HUES6 (cell line): ENCODE measurements around the gene GALR2.

Experiments
- H3K27ac ChIP-seq: 2 replicates; pipeline ENCODE4 v1.7.0; 2013; ENCODE audit warnings: low read depth, mild to moderate bottlenecking, low read length, inconsistent platforms
- H3K27me3 ChIP-seq: 2 replicates; pipeline ENCODE4 v1.6.1; 2013; ENCODE audit warnings: low read length; ENCODE audit not compliant: control insufficient read depth, insufficient read depth
- H3K36me3 ChIP-seq: 2 replicates; pipeline ENCODE4 v1.6.1; 2013; ENCODE audit warnings: low read length; ENCODE audit not compliant: control insufficient read depth, insufficient read depth
- H3K4me1 ChIP-seq: 2 replicates; pipeline ENCODE4 v1.6.1; 2013; ENCODE audit warnings: low read length; ENCODE audit not compliant: control insufficient read depth, insufficient read depth
- H3K4me3 ChIP-seq: 2 replicates; pipeline ENCODE4 v1.5.1; 2013; ENCODE audit warnings: low read depth, low read length
- H3K9ac ChIP-seq: one replicate; pipeline ENCODE4 v1.6.1; 2013; ENCODE audit warnings: mild to moderate bottlenecking, low read length
- H3K9me3 ChIP-seq: 2 replicates; pipeline ENCODE4 v1.6.1; 2013; ENCODE audit warnings: low read depth, low read length; ENCODE audit not compliant: control insufficient read depth, insufficient read depth

The GALR2 gene

GRCh38 chr17:76074390-76075363 lies at the start of gene GALR2:
Gene GALR2 (plus strand): TSS chr17:76074781. CDS start chr17:76074884, 103 bp downstream.
- H3K4me3 ChIP-seq = peak within 1 kb of the TSS; percentile 66
- H3K9ac ChIP-seq = no peak within 1 kb of the TSS
- peaks cover 67% of the 10 kb centered on the region for H3K27me3 ChIP-seq
- H3K4me1 ChIP-seq = peaks cover 43% of the 10 kb centered on the region
- no peaks in the 10 kb centered on the region for H3K9me3 ChIP-seq
- no peaks in the 10 kb centered on the region for H3K36me3 ChIP-seq
- no peak within 1 kb of the TSS for H3K27ac ChIP-seq

GRCh38 chr17:76025294-76025693 lies 49.3 kb upstream of the GALR2 start:
- no peaks in the 10 kb centered on the region; the same call in 1 of the 2 replicates for H3K9me3 ChIP-seq
- no peak overlapping the region for H3K27ac ChIP-seq
- H3K27me3 ChIP-seq = no peaks in the 10 kb centered on the region
- H3K4me1 ChIP-seq = peaks cover 15% of the 10 kb centered on the region
- no peaks in the 10 kb centered on the region for H3K36me3 ChIP-seq
- no peak overlapping the region for H3K4me3 ChIP-seq
- no peak overlapping the region for H3K9ac ChIP-seq

GRCh38 chr17:76026714-76027158 lies 47.8 kb upstream of the GALR2 start:
- H3K36me3 ChIP-seq = no peaks in the 10 kb centered on the region
- no peak overlapping the region for H3K9ac ChIP-seq
- no peaks in the 10 kb centered on the region; the same call in 1 of the 2 replicates for H3K9me3 ChIP-seq
- H3K4me1 ChIP-seq = peaks cover 15% of the 10 kb centered on the region
- H3K27me3 ChIP-seq = no peaks in the 10 kb centered on the region
- no peak overlapping the region for H3K4me3 ChIP-seq
- H3K27ac ChIP-seq = no peak overlapping the region

GRCh38 chr17:76027159-76027839 lies 47.3 kb upstream of the GALR2 start, which contains the start of gene EVPL:
Gene EVPL (minus strand): TSS chr17:76027306. CDS start chr17:76027198, 108 bp downstream.
- H3K27me3 ChIP-seq = no peaks in the 10 kb centered on the region
- no peak within 1 kb of the TSS for H3K9ac ChIP-seq
- no peaks in the 10 kb centered on the region for H3K36me3 ChIP-seq
- H3K9me3 ChIP-seq = no peaks in the 10 kb centered on the region; the same call in 1 of the 2 replicates
- H3K4me1 ChIP-seq = peaks cover 15% of the 10 kb centered on the region
- H3K27ac ChIP-seq = no peak within 1 kb of the TSS
- no peak within 1 kb of the TSS for H3K4me3 ChIP-seq

DNA sequence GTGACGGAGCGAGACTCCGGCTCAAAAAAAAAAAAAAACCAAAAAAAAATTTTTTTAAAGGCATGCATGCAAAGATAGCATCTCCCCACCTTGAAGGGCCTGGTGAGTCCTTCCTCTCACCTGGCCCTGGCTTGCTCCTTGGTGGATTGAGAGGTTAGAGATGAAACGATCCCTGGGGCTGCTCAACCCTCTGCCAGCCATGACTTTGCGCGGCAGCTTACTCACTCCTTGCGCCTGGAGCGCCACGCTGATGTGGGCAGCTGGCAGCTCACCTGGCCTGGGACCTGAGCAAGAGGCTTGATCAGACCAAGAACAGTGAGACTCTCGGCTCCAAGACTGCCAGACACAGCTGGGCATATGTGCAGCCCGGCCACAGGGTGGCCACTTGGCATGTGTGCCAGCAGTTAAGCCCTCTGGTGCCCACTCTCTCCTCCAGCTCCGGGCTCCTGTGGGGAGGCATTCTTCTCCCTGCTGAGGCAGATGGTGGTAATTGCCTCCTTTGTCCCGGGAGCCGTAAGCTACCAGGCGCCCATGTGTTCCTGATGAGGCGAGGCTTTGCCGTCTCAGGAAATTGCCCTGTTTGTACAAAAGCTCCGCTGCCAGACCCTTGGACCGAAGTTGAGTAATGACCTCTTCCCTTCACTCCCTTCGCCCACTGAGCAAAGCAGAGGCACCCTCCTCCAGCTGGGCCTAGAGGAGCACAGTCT lies 42.4 kb upstream of the GALR2 start:
- Histone ChIP-seq H3K9ac (no peak overlapping the region), H3K9me3 (peaks cover 5% of the 10 kb centered on the region; the same call in 1 of the 2 replicates), H3K4me1 (peaks cover 23% of the 10 kb centered on the region), H3K27me3 (no peaks in the 10 kb centered on the region), H3K4me3 (no peak overlapping the region), H3K27ac (no peak overlapping the region), H3K36me3 (no peaks in the 10 kb centered on the region)

DNA sequence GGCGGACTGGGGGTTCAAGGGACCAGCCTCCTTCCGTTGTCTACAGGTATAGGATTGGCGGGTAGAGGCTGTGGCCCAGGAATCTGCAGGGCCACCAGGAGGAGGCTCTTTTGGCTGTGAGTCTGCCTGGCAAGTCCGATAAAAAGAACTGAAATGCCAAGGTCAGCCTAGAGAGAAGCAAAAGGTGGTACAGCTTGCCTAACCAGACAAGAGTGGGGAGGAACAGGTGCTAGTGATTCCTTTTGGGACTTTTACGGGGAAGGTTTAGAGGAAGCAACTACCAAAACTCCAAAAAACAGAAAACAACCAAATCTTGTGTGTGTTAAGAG lies 41.8 kb upstream of the GALR2 start:
- H3K27ac ChIP-seq = no peak overlapping the region
- no peaks in the 10 kb centered on the region for H3K27me3 ChIP-seq
- H3K4me3 ChIP-seq = no peak overlapping the region
- H3K4me1 ChIP-seq = peaks cover 22% of the 10 kb centered on the region
- no peak overlapping the region for H3K9ac ChIP-seq
- peaks cover 5% of the 10 kb centered on the region; the same call in 1 of the 2 replicates for H3K9me3 ChIP-seq
- no peaks in the 10 kb centered on the region for H3K36me3 ChIP-seq

DNA sequence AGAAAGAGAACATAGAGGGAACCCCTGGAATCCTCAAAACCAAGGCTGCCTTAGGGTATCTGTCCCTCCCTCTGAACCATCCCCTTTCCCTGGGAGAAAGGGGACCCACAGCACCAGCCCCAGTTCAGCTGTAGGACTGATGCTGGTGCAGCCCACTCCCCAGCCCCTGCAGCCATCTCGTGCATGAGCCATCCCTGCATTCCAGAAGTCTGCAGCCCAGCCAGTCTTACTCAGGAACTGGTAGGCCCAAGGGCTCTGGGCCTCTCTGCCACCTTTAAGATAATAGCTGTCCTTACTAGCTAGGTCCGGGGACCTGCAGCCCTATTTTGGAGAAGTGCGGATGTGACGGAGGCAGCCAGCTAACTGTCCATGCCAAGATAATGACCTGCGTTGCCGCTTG lies 41.4 kb upstream of the GALR2 start:
- Histone ChIP-seq H3K9ac (no peak overlapping the region), H3K4me3 (no peak overlapping the region), H3K4me1 (peaks cover 22% of the 10 kb centered on the region), H3K36me3 (peaks cover 1% of the 10 kb centered on the region; the same call in 1 of the 2 replicates), H3K9me3 (peaks cover 5% of the 10 kb centered on the region; the same call in 1 of the 2 replicates), H3K27ac (no peak overlapping the region), H3K27me3 (no peaks in the 10 kb centered on the region)

DNA sequence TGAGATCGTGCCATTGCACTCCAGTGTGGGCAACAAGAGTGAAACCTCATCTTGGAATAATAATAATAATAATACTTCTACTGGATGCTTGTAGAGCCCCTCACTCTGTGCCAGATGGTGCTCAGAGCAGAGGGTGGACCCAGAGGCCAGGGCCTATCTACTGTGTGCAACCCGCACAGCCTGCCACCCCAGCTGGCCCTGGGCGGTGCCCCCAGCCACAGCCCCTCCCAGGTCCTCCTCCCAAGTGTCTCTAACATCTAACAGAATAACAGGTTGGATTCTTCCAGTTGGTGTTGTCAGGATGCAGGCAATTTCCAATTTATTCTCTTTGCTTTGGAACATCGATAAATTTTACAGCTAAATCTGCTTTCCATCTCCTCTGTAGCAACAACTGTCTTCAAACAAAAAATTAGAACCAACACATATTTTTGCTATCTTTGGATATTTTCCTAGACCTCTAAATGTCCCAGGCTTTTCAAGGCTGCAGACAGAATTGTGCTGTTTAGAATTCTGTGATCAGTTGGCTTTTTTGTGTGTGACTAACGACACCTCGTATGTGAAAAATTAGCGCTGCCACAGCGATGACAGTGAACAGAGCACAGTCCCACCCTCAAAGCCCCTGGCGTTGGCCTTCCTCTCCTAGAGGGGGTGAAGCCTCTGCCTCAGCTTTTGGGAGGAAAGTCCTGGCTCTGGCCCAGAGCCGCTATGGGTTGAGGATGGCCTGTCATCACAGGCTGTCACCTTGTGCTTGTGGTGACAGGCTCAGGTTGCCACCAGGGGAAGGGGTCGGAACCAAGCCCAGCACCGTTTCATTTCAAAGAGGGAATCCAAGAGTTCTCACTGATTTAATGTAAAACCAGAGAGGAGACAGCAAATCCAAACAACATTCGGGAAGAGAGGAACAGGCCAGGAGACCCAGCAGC lies 39.9 kb upstream of the GALR2 start:
- H3K9me3 ChIP-seq = peaks cover 5% of the 10 kb centered on the region; the same call in 1 of the 2 replicates
- H3K4me3 ChIP-seq = no peak overlapping the region
- no peaks in the 10 kb centered on the region for H3K27me3 ChIP-seq
- H3K27ac ChIP-seq = no peak overlapping the region
- H3K4me1 ChIP-seq = peaks cover 13% of the 10 kb centered on the region
- H3K36me3 ChIP-seq = peaks cover 17% of the 10 kb centered on the region
- H3K9ac ChIP-seq = no peak overlapping the region

DNA sequence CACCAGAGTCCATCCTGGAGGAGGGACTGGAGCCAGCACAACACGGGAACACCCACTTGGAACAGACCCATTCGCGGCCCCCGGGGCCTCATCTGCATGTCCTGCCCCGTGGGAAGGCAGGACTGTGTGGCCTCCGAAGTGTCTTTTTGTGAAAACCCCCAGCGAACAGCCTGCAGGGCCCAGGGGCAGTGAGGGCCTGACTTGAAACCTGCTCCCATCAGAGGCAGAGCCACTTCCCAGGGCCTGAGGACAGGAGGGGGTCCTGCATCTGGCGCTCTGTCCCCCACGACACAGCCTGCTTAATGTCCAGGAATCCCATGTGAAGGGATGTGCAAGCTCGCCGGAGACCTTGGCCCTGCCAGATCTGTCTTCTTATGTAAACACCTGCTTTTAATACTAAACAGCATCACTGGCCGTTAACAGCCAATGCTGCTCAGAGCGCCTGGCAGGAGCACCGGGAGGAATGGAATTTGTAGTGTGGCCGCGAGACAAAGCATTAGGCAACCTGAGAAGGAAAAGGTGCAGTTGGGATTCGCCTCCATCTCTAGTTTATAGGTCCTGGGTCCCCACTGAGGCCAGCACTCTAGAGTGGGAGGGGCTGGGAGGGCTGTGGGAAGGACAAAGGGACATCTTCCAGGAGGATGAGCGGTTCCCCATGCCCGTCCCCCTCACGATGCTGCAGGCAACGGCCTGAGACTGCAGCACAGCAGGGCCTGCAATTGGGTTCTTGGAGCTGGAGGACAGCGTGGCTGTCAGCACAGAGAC lies 37.9 kb upstream of the GALR2 start:
- H3K36me3 ChIP-seq = peaks cover 37% of the 10 kb centered on the region
- no peak overlapping the region for H3K9ac ChIP-seq
- peaks cover 5% of the 10 kb centered on the region; the same call in 1 of the 2 replicates for H3K9me3 ChIP-seq
- H3K27ac ChIP-seq = no peak overlapping the region
- H3K4me3 ChIP-seq = no peak overlapping the region
- H3K4me1 ChIP-seq = peaks cover 21% of the 10 kb centered on the region
- no peaks in the 10 kb centered on the region for H3K27me3 ChIP-seq
